H9 (cell line): ENCODE results near the gene ADAM11. TPM values are rescaled to one million over a fixed set of nuclear protein-coding genes. Genes with fewer than 3 reads are reported as not detected.
A peak's percentile ranks its signal among the peaks of the same experiment; 100 is the strongest.

ENCODE experiments used
- DNase-seq: peaks from one replicate; pipeline ENCODE4 v3.0.0-alpha.2; 2017
- H2AFZ ChIP-seq: one replicate; pipeline ENCODE4 v1.6.1; 2013; ENCODE audit warnings: mild to moderate bottlenecking, low read length, control low read depth, moderate library complexity
- H2AK5ac ChIP-seq: 2 replicates; pipeline ENCODE4 v1.6.1; 2013; ENCODE audit warnings: low read length, control low read depth, mixed read lengths; ENCODE audit not compliant: insufficient read length
- H2BK120ac ChIP-seq: one replicate; pipeline ENCODE4 v1.6.1; 2013; ENCODE audit warnings: low read depth, mild to moderate bottlenecking, low read length, control low read depth, inconsistent platforms; ENCODE audit not compliant: poor library complexity, severe bottlenecking
- H2BK12ac ChIP-seq: 2 replicates; pipeline ENCODE4 v1.6.1; 2013; ENCODE audit warnings: low read length, control low read depth, mixed read lengths, low read depth; ENCODE audit not compliant: insufficient read length
- H2BK15ac ChIP-seq: 2 replicates; pipeline ENCODE4 v1.6.1; 2013; ENCODE audit warnings: low read depth, low read length, control low read depth
- H2BK20ac ChIP-seq: one replicate; pipeline ENCODE4 v1.6.1; 2013; ENCODE audit warnings: low read depth, mild to moderate bottlenecking, low read length, control low read depth, inconsistent platforms; ENCODE audit not compliant: poor library complexity, severe bottlenecking
- H2BK5ac ChIP-seq: 2 replicates; pipeline ENCODE4 v1.6.1; 2013; ENCODE audit warnings: low read length, control low read depth, mixed read lengths; ENCODE audit not compliant: insufficient read length
- H3K14ac ChIP-seq: 2 replicates; pipeline ENCODE4 v1.6.1; 2013; ENCODE audit warnings: low read length, control low read depth; ENCODE audit not compliant: insufficient read depth
- H3K18ac ChIP-seq: 2 replicates; pipeline ENCODE4 v1.6.1; 2013; ENCODE audit warnings: low read depth, mild to moderate bottlenecking, mixed read lengths, low read length, control low read depth; ENCODE audit not compliant: insufficient read length
- H3K23ac ChIP-seq: 2 replicates; pipeline ENCODE4 v1.6.1; 2013; ENCODE audit warnings: low read length, control low read depth, mixed read lengths, low read depth; ENCODE audit not compliant: insufficient read length
- H3K23me2 ChIP-seq: 2 replicates; pipeline ENCODE4 v1.6.1; 2013; ENCODE audit warnings: low read depth, mild to moderate bottlenecking, mixed read lengths, low read length, control low read depth; ENCODE audit not compliant: insufficient read length, poor library complexity, severe bottlenecking
- H3K27ac ChIP-seq: 2 replicates; pipeline ENCODE4 v1.5.1; 2013; ENCODE audit warnings: low read length, control low read depth, mixed read lengths, low read depth; ENCODE audit not compliant: insufficient read length
- H3K27me3 ChIP-seq: 2 replicates; pipeline ENCODE4 v1.6.1; 2013; ENCODE audit warnings: low read length, control low read depth, inconsistent platforms; ENCODE audit not compliant: insufficient read depth
- H3K4ac ChIP-seq: 2 replicates; pipeline ENCODE4 v1.6.1; 2013; ENCODE audit warnings: low read depth, mild to moderate bottlenecking, control low read depth, inconsistent platforms, low read length, moderate library complexity
- H3K4me1 ChIP-seq: 2 replicates; pipeline ENCODE4 v1.6.1; 2013; ENCODE audit warnings: low read length, control low read depth, inconsistent platforms; ENCODE audit not compliant: insufficient read depth
- H3K4me2 ChIP-seq: 2 replicates; pipeline ENCODE4 v1.6.1; 2013; ENCODE audit warnings: low read length, control low read depth, mixed read lengths; ENCODE audit not compliant: insufficient read length, insufficient read depth
- H3K56ac ChIP-seq: 2 replicates; pipeline ENCODE4 v1.6.1; 2013; ENCODE audit warnings: low read depth, mild to moderate bottlenecking, mixed read lengths, low read length, control low read depth; ENCODE audit not compliant: insufficient read length
- H3K79me1 ChIP-seq: 2 replicates; pipeline ENCODE4 v1.6.1; 2013; ENCODE audit warnings: low read depth, mild to moderate bottlenecking, moderate library complexity, low read length, control low read depth, inconsistent platforms; ENCODE audit not compliant: insufficient read depth, poor library complexity, severe bottlenecking
- H3K79me2 ChIP-seq: 2 replicates; pipeline ENCODE4 v1.6.1; 2013; ENCODE audit warnings: low read length, control low read depth, inconsistent platforms; ENCODE audit not compliant: insufficient read depth
- H3K9ac ChIP-seq: 2 replicates; pipeline ENCODE4 v1.6.1; 2013; ENCODE audit warnings: low read length, control low read depth, mixed read lengths; ENCODE audit not compliant: insufficient read length; ENCODE audit errors: extremely low read depth
- H3K9me3 ChIP-seq: one replicate; pipeline ENCODE4 v1.6.1; 2013; ENCODE audit warnings: low read depth, low read length, inconsistent platforms; ENCODE audit not compliant: control insufficient read depth
- H3T11ph ChIP-seq: one replicate; pipeline ENCODE4 v1.6.1; 2013; ENCODE audit warnings: mild to moderate bottlenecking, low read length, control low read depth, inconsistent platforms
- H4K20me1 ChIP-seq: one replicate; pipeline ENCODE4 v1.6.1; 2013; ENCODE audit not compliant: control insufficient read depth, insufficient read length, insufficient read depth
- H4K5ac ChIP-seq: 2 replicates; pipeline ENCODE4 v1.6.1; 2013; ENCODE audit warnings: low read depth, mild to moderate bottlenecking, mixed read lengths, low read length, control low read depth; ENCODE audit not compliant: insufficient read length
- H4K8ac ChIP-seq: replicated peaks from 2 replicates; pipeline ENCODE4 v1.6.1; 2013; ENCODE audit warnings: low read length, control low read depth, mixed read lengths, low read depth; ENCODE audit not compliant: insufficient read length
- H4K91ac ChIP-seq: 2 replicates; pipeline ENCODE4 v1.6.1; 2013; ENCODE audit warnings: low read depth, mild to moderate bottlenecking, moderate library complexity, mixed read lengths, low read length, control low read depth; ENCODE audit not compliant: insufficient read length
- H3K27ac Mint-ChIP-seq, 3 experiments: 2 replicates in 2 of 3; 3 replicates in 1 of 3; pipeline ENCODE4 v1.8.0; 2020 to 2021; ENCODE audit warnings: mixed read lengths in 3 of 3, mild to moderate bottlenecking in 1 of 3, moderate library complexity in 1 of 3
- H3K27me3 Mint-ChIP-seq: 2 replicates; pipeline ENCODE4 v1.8.0; 2021; ENCODE audit warnings: low read depth, mild to moderate bottlenecking, moderate library complexity, mixed read lengths
- H3K36me3 Mint-ChIP-seq, 3 experiments: 2 replicates in 2 of 3; 3 replicates in 1 of 3; pipeline ENCODE4 v1.8.0; 2020 to 2021; ENCODE audit warnings: low read depth in 3 of 3, mixed read lengths in 3 of 3; ENCODE audit not compliant: insufficient read depth in 1 of 3
- H3K4me1 Mint-ChIP-seq, 2 experiments: 2 replicates each; pipeline ENCODE4 v1.8.0; 2020; ENCODE audit warnings: mixed read lengths in 2 of 2
- H3K4me3 Mint-ChIP-seq, 2 experiments: 2 replicates in 1 of 2; 3 replicates in 1 of 2; pipeline ENCODE4 v1.8.0; 2020 to 2021; ENCODE audit warnings: mild to moderate bottlenecking in 2 of 2, mixed read lengths in 2 of 2, moderate library complexity in 1 of 2
- H3K9me3 Mint-ChIP-seq, 2 experiments: 2 replicates in 1 of 2; 3 replicates in 1 of 2; pipeline ENCODE4 v1.8.0; 2020; ENCODE audit warnings: mild to moderate bottlenecking in 2 of 2, mixed read lengths in 2 of 2, moderate library complexity in 1 of 2
- CTCF ChIP-seq: fragments of 200-600 bp; sonication (generic); conservative IDR thresholded peaks from 3 replicates; pipeline ENCODE4 v1.8.0; 2021; ENCODE audit warnings: antibody characterized with exemption, mild to moderate bottlenecking
- WGBS: extraction: QIAGEN DNeasy Blood & Tissue Kit; methylation state at CpG from one replicate; pipeline ENCODE4 v1.1.7; 2013; ENCODE audit warnings: missing lambda C conversion rate, low lambda C conversion rate, mixed read lengths; ENCODE audit not compliant: insufficient read length; ENCODE audit errors: extremely low coverage; 5-methylcytosine and 5-hydroxymethylcytosine counted together
- total RNA-seq: library from RNA; stranded (reverse); gene quantifications from 2 replicates; pipeline ENCODE4 v1.2.1, GENCODE V29; 2021

Gene ADAM11
- total RNA-seq, 1 experiment from 2014 or later = 4.6 TPM

GRCh38 chr17:44775136-44775837 lies 16.5 kb downstream of the ADAM11 start:
- Histone ChIP-seq H4K20me1 (no peaks in the 10 kb centered on the region), H3K23me2 (peaks cover 10% of the 10 kb centered on the region), H2BK12ac (no peak overlapping the region), H3K4ac (no peak overlapping the region), H4K91ac (no peak overlapping the region), H3K56ac (no peak overlapping the region), H2BK15ac (no peak overlapping the region), H2BK20ac (no peak overlapping the region), H3K23ac (no peak overlapping the region), H3K79me1 (no peaks in the 10 kb centered on the region), H3K18ac (no peak overlapping the region), H3T11ph (no peak overlapping the region), H3K79me2 (no peaks in the 10 kb centered on the region), H2AFZ (no peak overlapping the region), H3K9ac (no peak overlapping the region), H4K8ac (no peak overlapping the region), H2BK120ac (no peak overlapping the region), H3K27me3 (peaks cover 4% of the 10 kb centered on the region; the same call in 1 of the 2 replicates), H3K4me1 (no peaks in the 10 kb centered on the region; the same call in 1 of the 2 replicates), H3K9me3 (no peaks in the 10 kb centered on the region), H3K4me2 (peak overlapping the region; percentile 42), H2BK5ac (no peak overlapping the region), H2AK5ac (no peak overlapping the region), H3K14ac (no peak overlapping the region), H3K27ac (no peak overlapping the region), H4K5ac (no peak overlapping the region)
- peak; percentile 28; the same call in 2 of the 3 replicates for TF ChIP-seq CTCF
- Mint-ChIP-seq H3K4me1 (peaks cover 12 to 19% of the 10 kb centered on the region in 2 experiments; a peak in 3 of 4 replicates), H3K27me3 (peaks cover 49% of the 10 kb centered on the region), H3K9me3 (no peaks in the 10 kb centered on the region), H3K4me3 (peak overlapping the region; percentile 72 to 88), H3K36me3 (no peaks in the 10 kb centered on the region), H3K27ac (no peak overlapping the region; a peak in 1 of 7 replicates)
- DNase-seq = no peak
- WGBS = no CpG with 5 or more reads among the region's 50 CpGs
